A549 (cell line): ENCODE measurements around the gene MYLK2. TPM values are rescaled to one million over a fixed set of nuclear protein-coding genes. Genes with fewer than 3 reads are reported as not detected.

Source experiments
- ATAC-seq, 2 experiments: fragments of 200-7000 bp in 1 of 2; fragments of >200 bp in 1 of 2; cut with Nextera tagmentation in 1 of 2; cut with Tn5 transposase in 1 of 2; 3 replicates each; pipeline versions ENCODE4 v1.8.0 to v1.9.1; 2018 to 2020; ENCODE audit warnings: mild to moderate bottlenecking in 1 of 2, moderate library complexity in 1 of 2
- CTCF ChIA-PET: fragments of 300-600 bp; sonication (Branson Sonifier 250); formaldehyde crosslinking; extraction: SDS; loops from one replicate; lab custom pipeline; 2021; ENCODE audit warnings: antibody characterized with exemption, inconsistent platforms; lab: Yijun Ruan, JAX
- POLR2A ChIA-PET: fragments of 350-600 bp; formaldehyde crosslinking; extraction: SDS; loops from one replicate; lab custom pipeline; 2021; ENCODE audit warnings: antibody characterized with exemption, inconsistent platforms; lab: Yijun Ruan, JAX
- DNase-seq, 2 experiments: peaks; one replicate each; pipeline versions ENCODE4 v3.0.0 to v3.0.0-alpha.2; 2011 to 2016; ENCODE audit warnings: low read depth in 1 of 2, low spot score in 1 of 2
- FAIRE-seq: peaks from 2 replicates; lab custom pipeline; 2011; peaks lifted over from hg19 to GRCh38; lab: Jason Lieb, UNC
- H3K27ac ChIP-seq, 2 experiments: fragments of >200 bp; sonication (Bioruptor Twin); formaldehyde crosslinking; 3 replicates each; pipeline ENCODE4 v1.5.1; 2016 to 2017
- H3K4me1 ChIP-seq: fragments of >200 bp; sonication (Bioruptor Twin); formaldehyde crosslinking; 3 replicates; pipeline ENCODE4 v1.6.1; 2016
- H3K4me2 ChIP-seq: fragments of >200 bp; sonication (Bioruptor Twin); formaldehyde crosslinking; 3 replicates; pipeline ENCODE4 v1.6.1; 2016
- H3K4me3 ChIP-seq: fragments of >200 bp; sonication (Bioruptor Twin); formaldehyde crosslinking; 3 replicates; pipeline ENCODE4 v1.5.1; 2016
- H3K9me3 ChIP-seq: fragments of >200 bp; sonication (Bioruptor Twin); formaldehyde crosslinking; 3 replicates; pipeline ENCODE4 v1.6.1; 2016
- ATOH8 ChIP-seq: fragments of 250-450 bp; sonication (Bioruptor Pico); IDR thresholded peaks from 2 replicates; pipeline ENCODE4 v1.5.0; 2020; ENCODE audit warnings: low read depth, mild to moderate bottlenecking, moderate library complexity
- BCL3 ChIP-seq: fragments of >200 bp; sonication (Bioruptor Twin); formaldehyde crosslinking; IDR thresholded peaks from 3 replicates; pipeline ENCODE4 v1.6.1; 2016
- BHLHE40 ChIP-seq: IDR thresholded peaks from 2 replicates; pipeline ENCODE4 v1.6.1; 2012; ENCODE audit warnings: low read depth, low read length, inconsistent platforms
- CBX2 ChIP-seq: fragments of 200-600 bp; sonication (generic); IDR thresholded peaks from 2 replicates; pipeline ENCODE4 v1.6.1; 2016; ENCODE audit warnings: low read depth, mild to moderate bottlenecking, borderline replicate concordance
- CBX8 ChIP-seq: fragments of 200-600 bp; sonication (generic); IDR thresholded peaks from 2 replicates; pipeline ENCODE4 v1.6.1; 2016
- CEBPB ChIP-seq, 2 experiments: fragments of >200 bp in 1 of 2; sonication (Bioruptor Twin) in 1 of 2; formaldehyde crosslinking in 1 of 2; IDR thresholded peaks; 2 replicates each; pipeline ENCODE4 v1.6.1; 2012 to 2016
- EHF ChIP-seq: fragments of 250-450 bp; sonication (Bioruptor Pico); IDR thresholded peaks from 2 replicates; pipeline ENCODE4 v1.5.0; 2020; ENCODE audit warnings: mild to moderate bottlenecking
- ELK1 ChIP-seq: fragments of 150-350 bp; IDR thresholded peaks from 2 replicates; pipeline ENCODE4 v1.6.1; 2014; ENCODE audit warnings: low read depth, mild to moderate bottlenecking, low read length
- EP300 ChIP-seq, 2 experiments: fragments of >200 bp; sonication (Bioruptor Twin); formaldehyde crosslinking; IDR thresholded peaks; 2 replicates in 1 of 2; 3 replicates in 1 of 2; pipeline ENCODE4 v1.6.1; 2016 to 2017
- ESRRA ChIP-seq: fragments of 150-350 bp; IDR thresholded peaks from 2 replicates; pipeline ENCODE4 v1.6.1; 2014; ENCODE audit warnings: mild to moderate bottlenecking, low read length, borderline replicate concordance
- FOSB ChIP-seq: fragments of 250-450 bp; sonication (Bioruptor Pico); IDR thresholded peaks from 2 replicates; pipeline ENCODE4 v1.5.0; 2020; ENCODE audit warnings: mild to moderate bottlenecking, moderate library complexity
- HDAC2 ChIP-seq: fragments of 200-600 bp; sonication (generic); IDR thresholded peaks from 2 replicates; pipeline ENCODE4 v1.6.1; 2016
- HES2 ChIP-seq: fragments of >200 bp; sonication (Bioruptor Twin); formaldehyde crosslinking; IDR thresholded peaks from 2 replicates; pipeline ENCODE4 v1.6.1; 2016
- HMGXB4 ChIP-seq: fragments of 250-450 bp; sonication (Bioruptor Pico); IDR thresholded peaks from 2 replicates; pipeline ENCODE4 v1.5.0; 2021; ENCODE audit warnings: mild to moderate bottlenecking, moderate library complexity, borderline replicate concordance
- HOXB13 ChIP-seq: fragments of 250-450 bp; sonication (Bioruptor Pico); IDR thresholded peaks from 2 replicates; pipeline ENCODE4 v1.5.0; 2020; ENCODE audit warnings: low read depth, mild to moderate bottlenecking, moderate library complexity
- HOXB5 ChIP-seq: fragments of 250-450 bp; sonication (Bioruptor Pico); IDR thresholded peaks from 2 replicates; pipeline ENCODE4 v1.5.0; 2020; ENCODE audit warnings: mild to moderate bottlenecking, moderate library complexity
- JUN ChIP-seq, 2 experiments: fragments of >200 bp; sonication (Bioruptor Twin); formaldehyde crosslinking; IDR thresholded peaks; 2 replicates in 1 of 2; 3 replicates in 1 of 2; pipeline ENCODE4 v1.6.1; 2016 to 2017
- JUNB ChIP-seq: fragments of >200 bp; sonication (Bioruptor Twin); formaldehyde crosslinking; IDR thresholded peaks from 2 replicates; pipeline ENCODE4 v1.6.1; 2016
- KDM1A ChIP-seq: fragments of 200-600 bp; sonication (generic); IDR thresholded peaks from 2 replicates; pipeline ENCODE4 v1.6.1; 2016; ENCODE audit warnings: low read depth, mild to moderate bottlenecking
- MAZ ChIP-seq: fragments of 150-350 bp; IDR thresholded peaks from 2 replicates; pipeline ENCODE4 v1.6.1; 2014; ENCODE audit warnings: antibody characterized with exemption, low read depth, low read length, borderline replicate concordance
- NFE2L2 ChIP-seq: fragments of 150-350 bp; conservative IDR thresholded peaks from 2 replicates; pipeline ENCODE4 v1.6.1; 2014; ENCODE audit warnings: low read length
- NPAS2 ChIP-seq: fragments of 250-450 bp; sonication (Bioruptor Pico); IDR thresholded peaks from 2 replicates; pipeline ENCODE4 v1.8.0; 2022; ENCODE audit warnings: mild to moderate bottlenecking, moderate library complexity, borderline replicate concordance
- NR3C1 ChIP-seq: fragments of >200 bp; sonication (Bioruptor Twin); formaldehyde crosslinking; IDR thresholded peaks from 3 replicates; pipeline ENCODE4 v1.6.1; 2017
- PBX3 ChIP-seq: IDR thresholded peaks from 2 replicates; pipeline ENCODE4 v1.6.1; 2012
- POLR2A ChIP-seq: IDR thresholded peaks from 2 replicates; pipeline ENCODE4 v1.6.1; 2012; ENCODE audit warnings: mild to moderate bottlenecking, low read length
- POLR2AphosphoS2 ChIP-seq: conservative IDR thresholded peaks from 2 replicates; pipeline ENCODE4 v1.6.1; 2012; ENCODE audit warnings: low read length, improper control_type of control experiment, inconsistent platforms
- RARB ChIP-seq: fragments of 250-450 bp; sonication (Bioruptor Pico); IDR thresholded peaks from 2 replicates; pipeline ENCODE4 v1.8.0; 2021; ENCODE audit warnings: mild to moderate bottlenecking, moderate library complexity
- RCOR1 ChIP-seq: fragments of 150-350 bp; IDR thresholded peaks from 2 replicates; pipeline ENCODE4 v1.6.1; 2014; ENCODE audit warnings: antibody characterized with exemption, low read length, low read depth
- RFX5 ChIP-seq: fragments of 450-650 bp; IDR thresholded peaks from 2 replicates; pipeline ENCODE4 v1.7.1; 2014; ENCODE audit warnings: antibody characterized with exemption, mild to moderate bottlenecking, moderate library complexity
- SREBF2 ChIP-seq: fragments of 450-650 bp; IDR thresholded peaks from 2 replicates; pipeline ENCODE4 v1.6.1; 2014; ENCODE audit warnings: mild to moderate bottlenecking, moderate library complexity
- TFCP2L1 ChIP-seq: fragments of 250-450 bp; sonication (Bioruptor Pico); IDR thresholded peaks from 2 replicates; pipeline ENCODE4 v1.5.0; 2021; ENCODE audit warnings: mild to moderate bottlenecking
- ZC3H11A ChIP-seq: fragments of 450-650 bp; IDR thresholded peaks from 2 replicates; pipeline ENCODE4 v1.6.1; 2014; ENCODE audit warnings: antibody characterized with exemption, mild to moderate bottlenecking
- ZNF302 ChIP-seq: fragments of 250-450 bp; sonication (Bioruptor Pico); IDR thresholded peaks from 2 replicates; pipeline ENCODE4 v1.9.0; 2021; ENCODE audit warnings: inconsistent platforms, mild to moderate bottlenecking, moderate library complexity
- WGBS: methylation state at CpG from one replicate; pipeline ENCODE4 v1.1.6; 2017; ENCODE audit errors: missing lambda C conversion rate; 5-methylcytosine and 5-hydroxymethylcytosine counted together
- polyA plus RNA-seq, 4 experiments: library from polyadenylated mRNA; depleted of rRNA in 3 of 4; stranded (reverse); fragments of >200 nt; fragmentation: RNase III in 1 of 4; extraction: RNeasy Plus Mini Kit Qiagen cat#74134 plus additional on column Dnase treatment in 1 of 4; gene quantifications; 2 replicates in 3 of 4; 3 replicates in 1 of 4; pipeline ENCODE4 v1.2.3, GENCODE V29; 2011 to 2017

MYLK2 gene
- polyA plus RNA-seq, 2 of the 4 experiments (the other 2 are of a cell fraction) = 0.09 to 0.36 TPM

- FAIRE-seq = no peak
- TF ChIP-seq EHF (CRISPR knock-in tag) (no peak), POLR2AphosphoS2 (no peak), JUN (IDR thresholded peaks at IDR 0.05) (no peak), POLR2A (no peak), CBX8 (no peak), SREBF2 (no peak), RCOR1 (no peak), KDM1A (no peak), TFCP2L1 (CRISPR knock-in tag) (no peak), BHLHE40 (no peak), ESRRA (no peak), HOXB5 (no peak), NPAS2 (no peak), PBX3 (no peak), CBX2 (no peak), EP300 (IDR thresholded peaks at IDR 0.05) (no peak), ATOH8 (CRISPR knock-in tag) (no peak), JUNB (no peak)
- no peak for ATAC-seq
- peak overlapping the region; percentile 66 to 90; a peak in 4 of 6 replicates for H3K27ac ChIP-seq
- H3K4me3 ChIP-seq = peak overlapping the region; percentile 70
- WGBS = 55% methylated on average over 1 of the region's 1 CpG
- ChIA-PET POLR2A (no interaction called here), CTCF (interaction anchor here (1.4 to 3.4 kb wide), 4 partner anchors 10 to 23 kb away, joined by 3 to 12 read pairs (median 8); no protein-coding TSS in a partner anchor)
- DNase-seq = no peak
- peaks cover 12% of the 10 kb centered on the region; the same call in 2 of the 3 replicates for H3K4me1 ChIP-seq
- no peaks in the 10 kb centered on the region for H3K9me3 ChIP-seq
- peak overlapping the region; percentile 99 for H3K4me2 ChIP-seq
Observed at GRCh38 chr20:31869673-31869941, 50.5 kb downstream of the MYLK2 start.

GRCh38 chr20:31869942-31870725 lies 51.0 kb downstream of the MYLK2 start, which contains the start of the genes DUSP15 and TTLL9:
Gene DUSP15 (minus strand): TSS chr20:31870527. CDS start chr20:31870337, 190 bp downstream.
Gene TTLL9 (plus strand): TSS chr20:31870634. CDS start chr20:31871127, 493 bp downstream.
- no peaks in the 10 kb centered on the region for H3K9me3 ChIP-seq
- ChIA-PET CTCF (interaction anchor here (1.3 to 3.4 kb wide), 3 partner anchors 12 to 23 kb away, joined by 4 to 10 read pairs (median 6); no protein-coding TSS in a partner anchor), POLR2A (interaction anchor here (1.3 kb wide), 1 partner anchor 9 kb away, joined by 5 read pairs; no protein-coding TSS in a partner anchor)
- ATAC-seq (peak; percentile 66 to 83), FAIRE-seq (no peak), DNase-seq (no peak)
- TF ChIP-seq MAZ (no peak), RARB (no peak), CEBPB (IDR thresholded peaks at IDR 0.05) (no peak), FOSB (CRISPR knock-in tag) (no peak), HDAC2 (no peak), ATOH8 (CRISPR knock-in tag) (no peak), BHLHE40 (no peak), BCL3 (no peak), ZC3H11A (no peak), SREBF2 (no peak), HOXB13 (no peak), NR3C1 (no peak), NFE2L2 (no peak), HMGXB4 (CRISPR knock-in tag) (no peak), ZNF302 (CRISPR knock-in tag) (no peak), EHF (CRISPR knock-in tag) (no peak), HES2 (no peak), RFX5 (no peak), ELK1 (no peak), CBX8 (no peak)
- peak within 1 kb of the TSS; percentile 66 to 90 for H3K27ac ChIP-seq
- H3K4me3 ChIP-seq = peak within 1 kb of the TSS; percentile 70
- WGBS = 9% methylated on average over 22 of the region's 80 CpGs
- peak within 1 kb of the TSS; percentile 99 for H3K4me2 ChIP-seq
- peaks cover 12% of the 10 kb centered on the region; the same call in 2 of the 3 replicates for H3K4me1 ChIP-seq
